PFSK-1 (cell line): ENCODE results near the gene DRD2.

ENCODE experiments used
- FOXP2 ChIP-seq: optimal IDR thresholded peaks from 2 replicates; pipeline ENCODE3; 2011; ENCODE audit warnings: borderline replicate concordance, control low read depth, inconsistent platforms; ENCODE audit not compliant: insufficient read depth; ENCODE audit errors: extremely low read length, extremely low read depth
- POLR2AphosphoS5 ChIP-seq: IDR thresholded peaks from 2 replicates; pipeline ENCODE4 v1.6.1; 2012; ENCODE audit warnings: low read depth, mild to moderate bottlenecking, control low read depth, low read length, moderate library complexity
- REST ChIP-seq, 2 experiments: IDR thresholded peaks; 2 replicates each; pipeline versions ENCODE4 v1.6.1 to v1.8.0; 2011 to 2012; ENCODE audit warnings: low read depth in 2 of 2, low read length in 2 of 2, control low read depth in 1 of 2, inconsistent platforms in 1 of 2, mild to moderate bottlenecking in 1 of 2, moderate library complexity in 1 of 2; ENCODE audit not compliant: insufficient read depth in 1 of 2
- SIN3A ChIP-seq: IDR thresholded peaks from 2 replicates; pipeline ENCODE4 v1.6.1; 2012; ENCODE audit warnings: mild to moderate bottlenecking, low read length, moderate library complexity, borderline replicate concordance; ENCODE audit not compliant: insufficient read depth
- TAF1 ChIP-seq: IDR thresholded peaks from 2 replicates; pipeline ENCODE4 v1.6.1; 2012; ENCODE audit warnings: low read length, control low read depth, borderline replicate concordance; ENCODE audit not compliant: insufficient read depth

DRD2 gene

DNA sequence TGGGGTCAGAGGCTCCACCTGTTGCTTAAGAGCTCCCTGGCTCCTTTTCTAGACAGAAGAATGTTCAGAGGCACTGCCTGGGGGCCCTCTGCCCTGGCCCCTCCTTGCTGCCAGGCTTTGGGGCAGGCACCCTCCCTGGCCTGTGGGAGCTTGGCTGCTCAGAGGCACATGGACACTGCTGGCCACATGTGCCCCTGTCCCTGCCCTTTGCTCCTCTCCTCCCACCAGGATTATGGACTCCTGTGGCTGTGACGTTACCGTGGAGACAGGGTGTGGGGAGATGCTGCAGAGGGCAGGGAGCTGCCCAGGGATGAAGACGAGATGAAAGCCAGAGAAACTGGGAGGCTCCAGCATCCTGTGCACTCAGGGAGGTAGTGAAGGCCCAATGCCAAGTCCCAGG, 14.7 kb downstream of the DRD2 start:
- TF ChIP-seq TAF1 (no peak), POLR2AphosphoS5 (no peak), SIN3A (no peak), FOXP2 (no peak), REST (IDR thresholded peaks at IDR 0.05; ENCODE audit: insufficient read depth in 1 of 2, low read depth in 2 of 2, low read length in 2 of 2) (no peak)

DNA sequence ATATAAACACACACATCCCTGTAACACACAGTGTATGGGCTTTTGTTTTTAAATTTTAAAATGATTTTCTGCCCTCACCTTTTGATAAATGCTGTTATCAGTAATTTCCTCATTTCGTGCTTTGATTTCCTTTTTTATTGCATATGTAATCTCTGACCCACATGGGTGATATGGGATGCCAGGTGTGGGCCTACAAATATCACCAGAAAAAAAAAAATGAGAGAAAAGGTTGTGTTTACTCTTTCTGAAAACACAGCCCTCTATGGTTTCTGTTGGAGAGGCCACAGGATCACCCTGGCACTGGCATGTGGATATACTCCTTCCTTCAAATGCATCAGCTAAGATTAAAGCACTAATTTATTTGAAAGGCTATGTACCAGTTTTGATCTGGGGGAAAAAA, 17.0 kb downstream of the DRD2 start:
- TF ChIP-seq FOXP2 (no peak), TAF1 (no peak), REST (IDR thresholded peaks at IDR 0.05; ENCODE audit: insufficient read depth in 1 of 2, low read depth in 2 of 2, low read length in 2 of 2) (no peak), POLR2AphosphoS5 (no peak), SIN3A (no peak)

DNA sequence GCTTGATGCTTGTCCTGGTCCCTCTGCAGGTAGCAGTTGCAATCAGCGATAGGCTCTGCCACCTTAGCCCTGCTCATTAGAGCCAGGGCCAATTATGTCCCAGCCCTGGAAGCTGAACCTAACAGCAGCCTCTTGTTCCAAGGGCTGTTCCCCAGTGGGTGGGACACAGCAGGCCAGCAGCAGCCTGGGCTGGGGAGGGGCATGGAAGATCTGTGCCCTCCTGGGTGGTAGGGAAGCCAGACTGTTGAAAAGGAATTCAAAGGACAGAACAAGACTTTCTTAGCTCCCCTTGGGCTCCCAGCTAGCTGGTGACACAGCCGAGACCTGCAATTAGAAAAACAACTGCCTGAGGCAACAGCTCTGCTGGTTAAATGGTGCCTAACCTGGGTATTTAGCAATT, 17.4 kb downstream of the DRD2 start:
- no peak for TF ChIP-seq REST (IDR thresholded peaks at IDR 0.05; ENCODE audit: insufficient read depth in 1 of 2, low read depth in 2 of 2, low read length in 2 of 2)
- TF ChIP-seq TAF1, result no peak
- TF ChIP-seq POLR2AphosphoS5, result no peak
- no peak for TF ChIP-seq FOXP2
- no peak for TF ChIP-seq SIN3A

DNA sequence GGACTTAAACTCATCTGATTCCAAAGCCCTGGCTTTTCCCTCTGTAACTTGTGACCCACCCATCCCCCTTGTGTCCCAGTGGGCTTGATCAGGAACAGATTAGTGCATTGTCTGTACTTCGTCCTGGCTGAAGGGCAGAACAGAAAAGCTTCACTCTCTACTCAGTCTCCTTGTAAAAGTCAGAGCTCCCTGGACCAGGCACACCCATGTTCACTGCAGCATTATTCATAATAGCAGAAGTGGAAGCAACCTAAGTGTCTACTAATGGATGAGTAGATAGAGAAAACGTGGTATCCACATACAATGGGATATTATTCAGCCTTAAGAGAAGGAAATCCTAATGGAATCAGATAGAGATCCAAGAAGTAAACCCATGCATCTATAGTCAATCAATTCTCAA, 20.7 kb downstream of the DRD2 start:
- TF ChIP-seq REST (IDR thresholded peaks at IDR 0.05; ENCODE audit: insufficient read depth in 1 of 2, low read depth in 2 of 2, low read length in 2 of 2) (no peak), POLR2AphosphoS5 (no peak), FOXP2 (no peak), TAF1 (no peak), SIN3A (no peak)

DNA sequence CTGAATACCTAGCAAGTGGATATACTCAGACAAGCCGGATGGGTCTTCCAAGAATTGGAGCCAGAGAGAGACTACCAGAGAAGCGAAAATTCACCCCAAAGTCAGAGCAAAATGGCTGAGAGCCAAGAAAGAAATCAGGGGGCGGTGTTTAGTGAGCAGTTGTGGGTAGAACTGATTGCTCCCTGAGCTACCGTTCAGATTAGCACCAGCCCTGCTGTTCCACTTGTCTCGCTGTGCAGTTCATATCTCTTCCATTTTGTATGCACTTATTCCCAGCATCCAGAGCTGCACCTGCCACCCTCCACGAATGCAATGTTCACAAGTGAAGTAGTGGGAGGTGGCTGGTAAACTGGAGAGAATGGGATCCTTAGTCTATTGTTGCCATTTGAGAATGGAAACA, 25.5 kb downstream of the DRD2 start:
- no peak for TF ChIP-seq POLR2AphosphoS5
- TF ChIP-seq SIN3A, result no peak
- no peak for TF ChIP-seq FOXP2
- no peak for TF ChIP-seq TAF1
- TF ChIP-seq REST (IDR thresholded peaks at IDR 0.05; ENCODE audit: insufficient read depth in 1 of 2, low read depth in 2 of 2, low read length in 2 of 2), result no peak
